Measurements from ENCODE around the gene CTU2. TPM values are rescaled to one million over a fixed set of nuclear protein-coding genes. Genes with fewer than 3 reads are reported as not detected.

CTU2 gene
- total and polyA plus RNA-seq, 10 of the 15 experiments (the other 5 are each of a cell fraction or from before 2014, with no cell fraction given), result 0.32 to 44.5 (median 18.2) TPM

GRCh38 chr16:88706229-88706964 is at the start of gene CTU2, which contains the start of gene RNF166 (continued):
- TF ChIP-seq BMI1 (IDR thresholded peaks at IDR 0.05; ENCODE audit: borderline replicate concordance) (no peak), KAT2A (conservative IDR thresholded peaks at IDR 0.05; ENCODE audit: control insufficient read depth, low read depth, low read length) (no peak), HCFC1 (IDR thresholded peaks at IDR 0.05; ENCODE audit: low read length) (peak; percentile 86), HSF1 (IDR thresholded peaks at IDR 0.05; ENCODE audit: low read depth, low read length) (no peak), BHLHE40 (IDR thresholded peaks at IDR 0.05; ENCODE audit: borderline replicate concordance in 1 of 2, low read depth in 2 of 2, low read length in 1 of 2) (peak in 1 of 2 experiments; percentile 87; a peak in 3 of 4 replicates), FOS (IDR thresholded peaks at IDR 0.05; ENCODE audit: borderline replicate concordance, extremely low read depth, insufficient read length) (no peak), MEF2B (IDR thresholded peaks at IDR 0.05; ENCODE audit: partially characterized antibody, poor library complexity, severe bottlenecking) (no peak), TCF3 (IDR thresholded peaks at IDR 0.05; ENCODE audit: borderline replicate concordance, insufficient read depth, low read depth, low read length) (0 out of 2 replicates have a peak, but pooled peaks have one; percentile 27), REST (IDR thresholded peaks at IDR 0.05; ENCODE audit: low read depth, low read length) (no peak), SIX5 (IDR thresholded peaks at IDR 0.05; ENCODE audit: low read depth, low read length, severe bottlenecking) (peak; percentile 60), MYC (IDR thresholded peaks at IDR 0.05; ENCODE audit: insufficient read depth, insufficient read length, insufficient replicate concordance, low read length, severe bottlenecking) (peak; percentile 94), ATF3 (IDR thresholded peaks at IDR 0.05; ENCODE audit: borderline replicate concordance, extremely low read depth, low read depth, low read length) (peak; percentile 96), ASH2L (IDR thresholded peaks at IDR 0.05; ENCODE audit: borderline replicate concordance, low read depth) (no peak), MAX (IDR thresholded peaks at IDR 0.05; ENCODE audit: low read depth, low read length) (peak; percentile 97), MXI1 (IDR thresholded peaks at IDR 0.05; ENCODE audit: low read depth, low read length) (peak; percentile 100), NFIC (IDR thresholded peaks at IDR 0.05; ENCODE audit: low read depth, low read length) (no peak), SRF (IDR thresholded peaks at IDR 0.05; ENCODE audit: low read depth in 2 of 2, low read length in 2 of 2) (peak; percentile 81 to 95), BACH1 (IDR thresholded peaks at IDR 0.05; ENCODE audit: borderline replicate concordance) (peak; percentile 75), RELA (IDR thresholded peaks at IDR 0.05; ENCODE audit: borderline replicate concordance, partially characterized antibody) (peak; percentile 89), RUNX3 (IDR thresholded peaks at IDR 0.05; ENCODE audit: low read length) (peak; percentile 67), NKRF (conservative IDR thresholded peaks at IDR 0.05) (peak; percentile 99)

Data from GM12878 (cell line).